Retinal pigment epithelial cell (primary cell): ENCODE measurements around the gene KSR2.

Experiments used
- DNase-seq: peaks from one replicate; pipeline ENCODE4 v3.0.0-alpha.2; 2010; ENCODE audit warnings: low read depth
- H3K4me3 ChIP-seq: 2 replicates; pipeline ENCODE4 v1.5.1; 2011; ENCODE audit warnings: mild to moderate bottlenecking, low read length, control low read depth, moderate library complexity
- TF ChIP-seq, protein P1 (sequence below): conservative IDR thresholded peaks from 2 replicates; pipeline ENCODE4 v1.5.1; 2011; ENCODE audit warnings: low read depth, low read length, control low read depth, inconsistent platforms

The KSR2 gene

DNA sequence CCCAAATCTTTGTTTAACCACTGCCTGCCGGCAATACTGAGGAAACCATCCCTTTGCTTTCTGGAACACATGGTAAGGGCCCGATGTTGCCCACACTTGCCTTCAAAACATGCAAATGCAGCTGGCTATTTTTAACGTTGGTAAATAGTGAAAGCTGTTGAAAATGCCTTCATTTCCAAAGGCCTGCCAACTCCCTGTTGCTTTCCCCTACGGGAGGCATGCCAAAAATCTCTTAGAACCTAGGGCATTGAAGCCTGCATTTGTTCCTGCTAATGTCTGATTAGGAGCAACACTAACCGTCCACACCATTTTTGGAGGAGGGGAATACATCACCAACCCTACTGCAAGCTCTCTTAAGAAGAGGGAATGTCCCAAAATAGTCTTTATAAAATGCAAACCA, 454.8 kb downstream of the KSR2 start:
- no peak overlapping the region for H3K4me3 ChIP-seq
- TF ChIP-seq, protein P1, sequence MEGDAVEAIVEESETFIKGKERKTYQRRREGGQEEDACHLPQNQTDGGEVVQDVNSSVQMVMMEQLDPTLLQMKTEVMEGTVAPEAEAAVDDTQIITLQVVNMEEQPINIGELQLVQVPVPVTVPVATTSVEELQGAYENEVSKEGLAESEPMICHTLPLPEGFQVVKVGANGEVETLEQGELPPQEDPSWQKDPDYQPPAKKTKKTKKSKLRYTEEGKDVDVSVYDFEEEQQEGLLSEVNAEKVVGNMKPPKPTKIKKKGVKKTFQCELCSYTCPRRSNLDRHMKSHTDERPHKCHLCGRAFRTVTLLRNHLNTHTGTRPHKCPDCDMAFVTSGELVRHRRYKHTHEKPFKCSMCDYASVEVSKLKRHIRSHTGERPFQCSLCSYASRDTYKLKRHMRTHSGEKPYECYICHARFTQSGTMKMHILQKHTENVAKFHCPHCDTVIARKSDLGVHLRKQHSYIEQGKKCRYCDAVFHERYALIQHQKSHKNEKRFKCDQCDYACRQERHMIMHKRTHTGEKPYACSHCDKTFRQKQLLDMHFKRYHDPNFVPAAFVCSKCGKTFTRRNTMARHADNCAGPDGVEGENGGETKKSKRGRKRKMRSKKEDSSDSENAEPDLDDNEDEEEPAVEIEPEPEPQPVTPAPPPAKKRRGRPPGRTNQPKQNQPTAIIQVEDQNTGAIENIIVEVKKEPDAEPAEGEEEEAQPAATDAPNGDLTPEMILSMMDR, result no peak
- DNase-seq, result no peak

DNA sequence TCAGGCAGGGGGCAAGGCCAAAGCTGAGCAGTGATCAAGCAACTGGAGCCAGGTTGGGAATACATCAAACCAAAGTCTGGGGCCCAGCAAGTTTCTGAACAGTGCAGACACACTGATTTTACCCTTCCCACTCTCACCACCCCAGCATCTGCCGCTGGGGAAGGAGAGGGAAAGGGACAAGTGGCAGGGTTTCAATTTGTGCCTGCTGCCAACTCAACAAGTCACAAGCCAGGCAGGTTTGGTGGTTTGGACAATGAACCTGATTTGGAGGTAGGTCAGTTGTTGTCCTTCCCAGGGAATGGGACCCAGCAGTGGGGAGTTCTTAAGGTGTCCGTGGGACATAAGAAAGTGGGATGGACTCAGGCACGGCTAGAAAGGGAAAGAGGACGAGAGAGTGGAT, 455.4 kb downstream of the KSR2 start:
- TF ChIP-seq, protein P1, result no peak
- DNase-seq, result no peak
- H3K4me3 ChIP-seq, result no peak overlapping the region

DNA sequence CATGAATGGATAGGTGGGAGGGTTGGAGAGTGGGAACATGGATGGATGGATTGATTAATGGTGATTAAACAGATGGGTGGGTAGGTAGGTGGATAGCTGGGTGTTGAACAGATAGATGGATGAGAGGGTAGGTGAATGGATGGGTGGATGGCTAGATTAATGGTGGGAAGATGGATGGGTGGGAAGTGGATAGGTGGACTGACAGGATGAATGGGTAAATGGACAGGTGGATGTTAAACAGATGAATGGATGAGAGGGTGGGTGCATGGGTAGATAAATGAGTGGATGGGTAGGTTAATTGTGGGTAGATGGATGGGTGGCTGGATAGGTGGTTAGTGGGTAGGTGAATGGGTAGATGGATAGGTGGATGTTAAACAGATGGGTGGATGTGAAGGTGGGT, 460.3 kb downstream of the KSR2 start:
- DNase-seq, result no peak
- no peak overlapping the region for H3K4me3 ChIP-seq
- TF ChIP-seq, protein P1, result no peak

DNA sequence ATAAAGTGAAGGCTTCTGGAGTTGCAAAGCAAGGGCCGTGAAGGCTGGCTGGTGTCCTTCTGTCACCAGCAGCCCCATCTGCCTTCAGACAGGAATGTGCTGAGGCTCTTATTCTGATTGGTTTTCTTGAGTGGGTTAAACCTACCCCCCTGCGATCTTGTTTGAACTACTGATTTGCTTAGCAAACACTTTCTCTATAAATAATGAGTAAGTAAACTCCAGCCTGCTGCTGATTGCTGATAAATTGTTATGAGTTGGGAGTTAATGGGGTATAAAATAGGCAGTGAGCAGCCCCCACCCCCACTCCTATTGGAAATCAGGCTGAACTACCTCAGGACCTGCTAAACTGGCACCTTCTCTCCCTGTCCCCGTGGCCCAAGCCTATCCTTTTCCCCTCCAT, 461.2 kb downstream of the KSR2 start:
- TF ChIP-seq, protein P1, result no peak
- H3K4me3 ChIP-seq, result no peak overlapping the region
- DNase-seq, result no peak

DNA sequence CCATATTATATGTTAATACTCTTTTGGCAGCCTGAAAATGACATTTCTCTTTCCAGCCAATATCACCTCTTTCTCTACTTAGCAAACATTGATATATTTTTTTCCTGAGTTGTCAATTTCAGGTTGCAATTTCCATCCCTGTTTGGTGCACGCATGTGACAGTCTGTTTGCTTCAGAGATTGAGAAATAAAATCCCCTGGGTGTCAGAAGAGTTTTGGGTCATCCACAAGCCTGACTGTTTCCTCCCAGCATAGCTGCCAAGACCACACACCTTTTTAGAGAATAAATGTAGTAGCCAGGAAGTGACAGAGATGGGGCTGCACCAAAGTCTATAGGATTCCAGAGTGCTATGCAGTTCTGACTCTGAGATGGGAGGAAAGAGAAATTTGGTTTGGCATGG, 462.5 kb downstream of the KSR2 start:
- H3K4me3 ChIP-seq, result no peak overlapping the region
- DNase-seq, result no peak
- TF ChIP-seq, protein P1, result no peak

DNA sequence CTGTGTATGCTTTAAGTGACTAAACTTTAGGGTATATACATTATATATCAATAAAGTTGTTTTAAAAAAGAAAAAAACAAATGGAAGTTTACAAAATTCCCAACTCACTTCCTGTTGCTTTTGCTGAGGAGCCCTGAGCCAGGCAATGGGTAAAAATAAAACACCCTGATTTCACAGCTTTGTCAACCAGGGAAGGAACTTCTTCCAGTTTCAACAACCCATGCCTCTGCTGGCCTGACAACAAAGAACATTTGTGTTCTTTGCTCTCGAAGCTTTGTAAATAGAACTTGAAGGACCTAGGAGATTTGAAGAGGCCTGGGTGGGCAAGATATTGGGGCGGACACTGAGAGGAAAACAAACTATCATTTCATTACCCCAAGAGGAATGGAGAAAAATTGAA, 466.2 kb downstream of the KSR2 start:
- TF ChIP-seq, protein P1, result no peak

DNA sequence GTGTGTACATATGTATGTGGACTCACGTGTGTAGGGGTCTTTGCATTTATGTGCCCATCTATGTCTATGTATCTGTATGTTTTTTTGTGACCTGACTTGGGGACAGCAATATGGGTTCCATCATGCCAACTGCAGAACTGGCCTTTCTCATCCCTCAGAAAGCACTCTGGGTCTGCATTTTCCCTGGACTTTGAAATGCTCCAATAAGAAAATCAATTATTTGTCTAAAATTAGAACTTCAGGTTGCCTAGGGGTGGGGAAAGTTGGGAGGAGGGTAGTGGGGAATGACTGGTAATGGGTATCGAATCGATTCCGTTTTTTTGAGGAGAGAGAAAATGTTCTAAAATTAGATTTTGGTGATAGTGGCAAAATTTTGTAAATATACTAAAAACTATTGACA, 466.6 kb downstream of the KSR2 start:
- TF ChIP-seq, protein P1, result no peak
- H3K4me3 ChIP-seq, result no peak overlapping the region
- no peak for DNase-seq

More for the DNA sequence above, 466.2 kb downstream of the KSR2 start:
- DNase-seq, result no peak
- H3K4me3 ChIP-seq, result no peak overlapping the region
